ENCODE data around the gene NFATC2IP. TPM values are rescaled to one million over a fixed set of nuclear protein-coding genes. Genes with fewer than 3 reads are reported as not detected.

Gene NFATC2IP
- total and polyA plus RNA-seq, 9 of the 15 experiments (the other 6 are each of a cell fraction or from before 2014, with no cell fraction given), result 15.6 to 106 (median 46.9) TPM

DNA sequence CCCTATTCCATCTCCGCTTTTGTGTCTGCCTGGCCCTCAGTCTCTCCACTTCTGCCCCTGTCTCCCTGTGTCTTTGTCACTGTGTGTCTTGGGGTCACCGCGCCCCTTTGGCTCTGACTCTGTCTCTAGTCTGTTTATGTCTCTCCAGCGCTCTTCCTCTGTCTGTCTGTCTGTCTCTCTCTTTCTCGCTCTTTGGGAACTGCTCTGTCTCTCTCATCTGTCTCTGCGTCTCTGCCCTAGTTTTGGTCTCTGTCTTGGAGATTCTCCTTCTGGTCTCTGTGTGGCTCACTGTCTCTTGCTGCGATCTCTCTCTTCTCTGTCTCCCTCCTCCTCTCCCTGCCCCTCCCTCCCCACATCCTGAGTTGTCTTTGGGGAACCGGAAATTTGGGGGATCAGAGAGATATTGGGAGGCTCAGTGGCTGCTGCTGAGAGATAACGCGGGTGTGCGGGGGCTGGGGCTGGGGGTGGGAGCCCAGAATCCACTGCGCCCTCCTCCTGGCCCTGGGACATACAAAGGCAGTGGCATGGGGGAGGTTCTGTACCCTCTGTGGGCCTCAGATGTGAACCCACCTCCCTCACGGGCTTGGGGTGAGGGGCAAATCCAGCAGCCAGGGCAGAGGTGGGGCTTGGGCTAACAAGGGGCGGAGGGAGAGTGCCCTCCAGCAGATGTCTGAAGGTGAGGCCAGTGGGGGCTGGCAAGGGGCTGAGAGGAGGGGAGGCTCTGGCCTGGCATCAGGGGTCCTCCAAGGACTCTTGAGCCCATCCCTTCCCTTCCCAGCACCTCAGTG, 58.5 kb downstream of the NFATC2IP start (continued):
- TF ChIP-seq EHMT2 (IDR thresholded peaks at IDR 0.05), result peak; percentile 68
- TF ChIP-seq ZNF668 (CRISPR knock-in tag; IDR thresholded peaks at IDR 0.05), result peak; percentile 58; the same call in 1 of the 2 replicates
- TF ChIP-seq, protein P1, sequence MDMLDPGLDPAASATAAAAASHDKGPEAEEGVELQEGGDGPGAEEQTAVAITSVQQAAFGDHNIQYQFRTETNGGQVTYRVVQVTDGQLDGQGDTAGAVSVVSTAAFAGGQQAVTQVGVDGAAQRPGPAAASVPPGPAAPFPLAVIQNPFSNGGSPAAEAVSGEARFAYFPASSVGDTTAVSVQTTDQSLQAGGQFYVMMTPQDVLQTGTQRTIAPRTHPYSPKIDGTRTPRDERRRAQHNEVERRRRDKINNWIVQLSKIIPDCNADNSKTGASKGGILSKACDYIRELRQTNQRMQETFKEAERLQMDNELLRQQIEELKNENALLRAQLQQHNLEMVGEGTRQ (CRISPR knock-in tag; IDR thresholded peaks at IDR 0.05), result no peak
- TF ChIP-seq ZNF263 (CRISPR knock-in tag; IDR thresholded peaks at IDR 0.05; ENCODE audit: borderline replicate concordance), result peak; percentile 47; the same call in 1 of the 2 replicates
- peak; percentile 86 for TF ChIP-seq HDAC3 (IDR thresholded peaks at IDR 0.05; ENCODE audit: borderline replicate concordance, partially characterized antibody)
- TF ChIP-seq RNF2 (IDR thresholded peaks at IDR 0.05), result peak; percentile 97
- no peak for TF ChIP-seq ZNF12 (CRISPR knock-in tag; IDR thresholded peaks at IDR 0.05)
- TF ChIP-seq ATF4 (CRISPR knock-in tag; IDR thresholded peaks at IDR 0.05), result no peak
- TF ChIP-seq RHOXF2B (CRISPR knock-in tag; conservative IDR thresholded peaks at IDR 0.05), result 0 out of 2 replicates have a peak, but pooled peaks have one; percentile 37
- no peak for TF ChIP-seq ZNF445 (CRISPR knock-in tag; IDR thresholded peaks at IDR 0.05; ENCODE audit: low read depth)
- peak; percentile 85 for TF ChIP-seq ZBTB17 (CRISPR knock-in tag; IDR thresholded peaks at IDR 0.05)
- no peak for TF ChIP-seq SIN3B (IDR thresholded peaks at IDR 0.05; ENCODE audit: low read depth)
- 0 out of 2 replicates have a peak, but pooled peaks have one; percentile 20 for TF ChIP-seq ZFPM2 (CRISPR knock-in tag; IDR thresholded peaks at IDR 0.05)
- no peak for TF ChIP-seq ZNF75A (CRISPR knock-in tag; IDR thresholded peaks at IDR 0.05)
- no peak for TF ChIP-seq BRD9 (IDR thresholded peaks at IDR 0.05; ENCODE audit: low read depth, partially characterized antibody)
- TF ChIP-seq TEAD4 (IDR thresholded peaks at IDR 0.05; ENCODE audit: low read length), result peak; percentile 91
- TF ChIP-seq TEAD4 (CRISPR knock-in tag; IDR thresholded peaks at IDR 0.05; ENCODE audit: borderline replicate concordance), result no peak
- TF ChIP-seq POLR2G (IDR thresholded peaks at IDR 0.05; ENCODE audit: low read depth, low read length), result peak; percentile 63
- TF ChIP-seq FOXK1 (CRISPR knock-in tag; IDR thresholded peaks at IDR 0.05; ENCODE audit: borderline replicate concordance), result no peak
- no peak for TF ChIP-seq CEBPB (tag; IDR thresholded peaks at IDR 0.05)
- TF ChIP-seq HOMEZ (CRISPR knock-in tag; IDR thresholded peaks at IDR 0.05), result peak; percentile 87; the same call in 1 of the 2 replicates
- peak; percentile 95 for TF ChIP-seq SMARCA4 (IDR thresholded peaks at IDR 0.05)
- TF ChIP-seq CREB3 (tag; conservative IDR thresholded peaks at IDR 0.05; ENCODE audit: low read depth), result peak; percentile 63

All from K562 (cell line).